Prostate gland (tissue), 2 donors: ENCODE results near the gene CD47.

Experiments
- POLR2A ChIP-seq: fragments of 450-650 bp; IDR thresholded peaks from one replicate; pipeline ENCODE4 v1.6.1; 2016; ENCODE audit warnings: antibody characterized with exemption, mild to moderate bottlenecking
- POLR2AphosphoS5 ChIP-seq: sonication (generic); formaldehyde crosslinking; IDR thresholded peaks from one replicate; pipeline ENCODE4 v1.6.1; 2017; ENCODE audit warnings: antibody characterized with exemption
- TF ChIP-seq, protein P1 (sequence below), 4 experiments: fragments of 200-600 bp in 2 of 4; fragments of 450-650 bp in 2 of 4; sonication (generic) in 2 of 4; IDR thresholded peaks; 1 replicate in 3 of 4; 2 replicates in 1 of 4; pipeline ENCODE4 v1.5.1; 2016 to 2019; ENCODE audit warnings: antibody characterized with exemption in 4 of 4, mild to moderate bottlenecking in 2 of 4, moderate library complexity in 2 of 4

DNA sequence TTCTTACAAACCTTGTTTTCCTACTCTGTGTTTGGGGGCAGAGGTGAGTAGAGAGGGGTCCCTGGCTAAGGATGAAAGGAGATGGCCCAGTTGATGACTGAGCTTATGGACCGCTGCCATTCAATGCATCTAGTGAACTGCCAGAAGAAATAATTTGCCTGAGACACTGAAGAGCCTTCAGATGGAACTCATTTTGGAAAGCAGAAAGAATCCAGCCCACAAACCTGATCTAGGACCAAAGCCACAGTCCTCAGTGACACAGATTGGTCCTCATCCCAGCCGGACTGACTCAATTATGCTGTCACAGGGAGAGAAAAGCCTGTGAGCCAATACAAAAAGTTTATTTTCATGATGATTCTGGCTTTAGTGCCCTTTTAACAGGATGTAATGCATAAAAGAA, 82.7 kb downstream of the CD47 start:
- TF ChIP-seq POLR2AphosphoS5 (no peak), POLR2A (no peak)
- TF ChIP-seq, protein P1, sequence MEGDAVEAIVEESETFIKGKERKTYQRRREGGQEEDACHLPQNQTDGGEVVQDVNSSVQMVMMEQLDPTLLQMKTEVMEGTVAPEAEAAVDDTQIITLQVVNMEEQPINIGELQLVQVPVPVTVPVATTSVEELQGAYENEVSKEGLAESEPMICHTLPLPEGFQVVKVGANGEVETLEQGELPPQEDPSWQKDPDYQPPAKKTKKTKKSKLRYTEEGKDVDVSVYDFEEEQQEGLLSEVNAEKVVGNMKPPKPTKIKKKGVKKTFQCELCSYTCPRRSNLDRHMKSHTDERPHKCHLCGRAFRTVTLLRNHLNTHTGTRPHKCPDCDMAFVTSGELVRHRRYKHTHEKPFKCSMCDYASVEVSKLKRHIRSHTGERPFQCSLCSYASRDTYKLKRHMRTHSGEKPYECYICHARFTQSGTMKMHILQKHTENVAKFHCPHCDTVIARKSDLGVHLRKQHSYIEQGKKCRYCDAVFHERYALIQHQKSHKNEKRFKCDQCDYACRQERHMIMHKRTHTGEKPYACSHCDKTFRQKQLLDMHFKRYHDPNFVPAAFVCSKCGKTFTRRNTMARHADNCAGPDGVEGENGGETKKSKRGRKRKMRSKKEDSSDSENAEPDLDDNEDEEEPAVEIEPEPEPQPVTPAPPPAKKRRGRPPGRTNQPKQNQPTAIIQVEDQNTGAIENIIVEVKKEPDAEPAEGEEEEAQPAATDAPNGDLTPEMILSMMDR (IDR thresholded peaks at IDR 0.05): no peak
